Measurements from ENCODE around the gene CYP17A1. TPM values are rescaled to one million over a fixed set of nuclear protein-coding genes. Genes with fewer than 3 reads are reported as not detected.

The CYP17A1 gene
- total RNA-seq, 3 donors from 2014 or later: not detected

DNA sequence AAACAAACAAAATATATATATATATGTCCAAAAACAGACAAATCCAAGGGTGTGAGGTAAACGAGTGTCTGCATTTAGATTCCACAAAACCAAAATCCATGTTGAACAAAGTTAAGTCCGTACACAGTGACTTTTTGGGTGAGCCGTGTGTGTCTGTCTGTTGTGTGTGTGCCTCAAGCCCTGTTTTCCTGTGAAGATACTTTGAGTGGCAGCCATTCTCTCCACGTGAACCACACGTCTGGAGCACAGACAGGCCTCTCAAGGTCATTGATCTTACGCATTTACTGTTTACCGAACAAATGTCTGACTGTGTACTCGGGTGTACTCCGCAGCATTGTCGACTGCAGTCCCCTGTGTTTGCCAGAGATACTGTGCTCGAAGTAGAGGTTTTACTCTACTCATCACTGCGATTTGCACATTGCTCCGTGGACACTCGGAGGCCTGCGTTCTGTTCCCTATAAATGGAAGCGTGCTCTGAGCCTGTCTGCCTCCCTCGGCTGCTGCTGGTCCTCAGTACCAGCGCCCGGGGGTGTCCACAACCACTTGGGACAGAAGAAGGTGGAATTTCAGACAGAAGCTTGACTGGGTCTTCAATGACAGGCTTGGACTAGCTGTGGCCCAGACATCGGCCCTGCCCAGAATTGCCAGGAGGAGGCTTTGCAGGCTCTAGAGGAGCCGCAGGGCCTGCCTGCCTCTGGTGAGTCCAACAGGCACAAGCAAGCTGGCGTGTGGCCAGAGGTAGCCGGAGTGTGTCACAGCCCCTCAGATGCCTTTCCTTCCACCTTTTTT lies 22.1 kb downstream of the CYP17A1 start:
- TF ChIP-seq POLR2A (IDR thresholded peaks at IDR 0.05): no peak
- no peak for TF ChIP-seq POLR2AphosphoS5 (IDR thresholded peaks at IDR 0.05)
- TF ChIP-seq, protein P1, sequence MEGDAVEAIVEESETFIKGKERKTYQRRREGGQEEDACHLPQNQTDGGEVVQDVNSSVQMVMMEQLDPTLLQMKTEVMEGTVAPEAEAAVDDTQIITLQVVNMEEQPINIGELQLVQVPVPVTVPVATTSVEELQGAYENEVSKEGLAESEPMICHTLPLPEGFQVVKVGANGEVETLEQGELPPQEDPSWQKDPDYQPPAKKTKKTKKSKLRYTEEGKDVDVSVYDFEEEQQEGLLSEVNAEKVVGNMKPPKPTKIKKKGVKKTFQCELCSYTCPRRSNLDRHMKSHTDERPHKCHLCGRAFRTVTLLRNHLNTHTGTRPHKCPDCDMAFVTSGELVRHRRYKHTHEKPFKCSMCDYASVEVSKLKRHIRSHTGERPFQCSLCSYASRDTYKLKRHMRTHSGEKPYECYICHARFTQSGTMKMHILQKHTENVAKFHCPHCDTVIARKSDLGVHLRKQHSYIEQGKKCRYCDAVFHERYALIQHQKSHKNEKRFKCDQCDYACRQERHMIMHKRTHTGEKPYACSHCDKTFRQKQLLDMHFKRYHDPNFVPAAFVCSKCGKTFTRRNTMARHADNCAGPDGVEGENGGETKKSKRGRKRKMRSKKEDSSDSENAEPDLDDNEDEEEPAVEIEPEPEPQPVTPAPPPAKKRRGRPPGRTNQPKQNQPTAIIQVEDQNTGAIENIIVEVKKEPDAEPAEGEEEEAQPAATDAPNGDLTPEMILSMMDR (IDR thresholded peaks at IDR 0.05): no peak
- intact Hi-C loops (cut with DNase I; ENCODE audit: low total_unique reads): no loop called here
- H3K4me1 ChIP-seq: peaks cover 0 to 8% of the 10 kb centered on the region in 2 donors

DNA sequence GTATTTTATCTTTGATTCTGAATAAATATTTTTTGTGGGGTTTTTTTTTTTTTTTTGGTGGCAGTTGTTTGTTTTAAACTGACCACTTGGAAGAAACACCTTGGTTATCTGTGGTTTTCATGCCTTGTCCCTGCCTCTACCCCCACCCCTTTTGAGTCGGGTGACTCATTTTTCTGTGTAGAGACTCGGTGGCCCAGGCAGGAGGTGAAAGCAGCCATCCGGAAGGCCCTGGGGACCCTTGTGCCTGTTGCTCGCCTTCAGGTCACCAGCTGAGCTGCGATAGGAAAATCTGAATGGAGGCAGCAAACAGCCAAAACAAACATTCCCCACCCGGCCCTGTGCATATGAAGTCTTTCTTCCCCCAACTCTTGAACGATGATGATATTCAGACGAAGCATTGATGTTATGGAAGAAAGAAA lies 22.8 kb downstream of the CYP17A1 start:
- intact Hi-C loops (cut with DNase I; ENCODE audit: low total_unique reads): no loop called here
- H3K27ac ChIP-seq: peak overlapping the region; percentile 78 to 94

More for the DNA sequence above, 22.1 kb downstream of the CYP17A1 start:
- H3K27me3 ChIP-seq: no peaks in the 10 kb centered on the region
- no peak overlapping the region for H3K4me3 ChIP-seq
- no peaks in the 10 kb centered on the region for H3K9me3 ChIP-seq
- peak overlapping the region; percentile 78 to 94 for H3K27ac ChIP-seq
- DNase-seq (ENCODE audit: low spot score in 2 of 2): peak; percentile 36 to 57
- no peaks in the 10 kb centered on the region for H3K36me3 ChIP-seq

DNA sequence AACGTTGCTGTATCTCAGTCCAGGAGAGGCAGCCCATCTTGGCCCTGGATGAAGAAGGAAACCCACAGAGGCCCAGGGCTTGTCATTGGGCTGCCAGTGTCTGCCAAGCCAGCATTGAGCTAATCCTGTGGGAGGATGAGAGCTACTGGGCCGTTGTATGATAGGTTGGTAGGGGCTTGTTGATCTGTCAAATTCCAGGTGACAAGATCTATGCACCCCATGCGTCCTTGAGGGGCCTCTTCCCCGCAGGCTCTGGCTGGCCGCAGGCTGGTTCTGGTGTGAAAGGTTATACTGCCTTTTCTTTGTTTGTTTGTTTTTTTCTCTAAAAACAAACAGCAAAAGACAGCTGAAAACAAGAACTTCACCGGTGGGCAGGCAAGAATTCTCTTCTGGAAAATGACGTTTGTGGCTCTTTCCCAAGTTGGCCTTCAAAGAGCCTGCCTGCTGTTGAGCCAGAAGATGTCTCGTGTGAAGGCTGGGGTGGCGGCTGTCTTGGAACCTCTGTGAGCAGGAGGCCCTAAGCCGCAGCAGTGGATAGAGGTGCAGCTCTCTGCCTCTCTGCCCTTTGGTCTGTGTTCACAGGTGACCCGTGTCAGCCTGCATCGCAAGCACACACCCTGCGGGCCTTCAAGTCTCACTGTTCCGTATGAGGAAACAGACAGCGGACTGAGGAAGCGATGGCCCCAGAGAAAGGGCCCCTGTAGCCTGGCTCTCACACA lies 23.3 kb downstream of the CYP17A1 start:
- H3K27me3 ChIP-seq: no peaks in the 10 kb centered on the region
- H3K36me3 ChIP-seq: no peaks in the 10 kb centered on the region
- H3K4me1 ChIP-seq: peaks cover 0 to 8% of the 10 kb centered on the region in 2 donors
- peak; percentile 37 to 78 for DNase-seq (ENCODE audit: low spot score in 2 of 2)
- H3K9me3 ChIP-seq: no peaks in the 10 kb centered on the region
- no peak overlapping the region for H3K4me3 ChIP-seq
- peak overlapping the region; percentile 78 to 94 for H3K27ac ChIP-seq
- intact Hi-C loops (cut with DNase I; ENCODE audit: low total_unique reads): no loop called here
- TF ChIP-seq, protein P1 (IDR thresholded peaks at IDR 0.05): no peak
- TF ChIP-seq POLR2A (IDR thresholded peaks at IDR 0.05) (no peak), POLR2AphosphoS5 (IDR thresholded peaks at IDR 0.05) (no peak)

More for the DNA sequence above, 22.8 kb downstream of the CYP17A1 start:
- no peak for DNase-seq (ENCODE audit: low spot score in 2 of 2)
- no peaks in the 10 kb centered on the region for H3K27me3 ChIP-seq
- no peaks in the 10 kb centered on the region for H3K36me3 ChIP-seq
- H3K4me3 ChIP-seq: no peak overlapping the region
- TF ChIP-seq, protein P1 (IDR thresholded peaks at IDR 0.05): no peak
- no peak for TF ChIP-seq POLR2A (IDR thresholded peaks at IDR 0.05)
- TF ChIP-seq POLR2AphosphoS5 (IDR thresholded peaks at IDR 0.05): no peak
- no peaks in the 10 kb centered on the region for H3K9me3 ChIP-seq
- H3K4me1 ChIP-seq: peaks cover 0 to 8% of the 10 kb centered on the region in 2 donors

DNA sequence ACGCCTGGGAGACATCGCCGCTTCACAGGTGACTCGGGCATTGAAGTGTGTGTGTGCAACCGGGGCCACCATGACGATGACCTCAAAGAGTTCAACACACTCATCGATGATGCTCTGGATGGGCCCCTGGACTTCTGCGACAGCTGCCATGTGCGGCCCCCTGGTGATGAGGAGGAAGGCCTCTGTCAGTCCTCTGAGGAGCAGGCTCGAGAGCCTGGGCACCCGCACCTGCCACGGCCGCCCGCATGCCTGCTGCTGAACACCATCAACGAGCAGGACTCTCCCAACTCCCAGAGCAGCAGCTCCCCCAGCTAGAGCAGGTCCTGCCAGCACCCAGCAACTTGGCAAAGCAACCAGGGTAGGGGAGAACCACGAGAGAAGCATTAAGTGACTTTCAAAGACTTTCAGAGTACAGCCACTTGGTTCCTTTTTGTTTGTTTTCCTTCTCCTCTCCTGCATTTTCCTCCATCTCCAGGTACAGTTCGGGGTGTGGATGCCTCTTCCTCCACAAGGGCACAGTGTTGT lies 24.1 kb downstream of the CYP17A1 start:
- peaks cover 0 to 8% of the 10 kb centered on the region in 2 donors for H3K4me1 ChIP-seq
- H3K36me3 ChIP-seq: no peaks in the 10 kb centered on the region
- H3K27ac ChIP-seq: peak overlapping the region; percentile 78 to 94
- no peak overlapping the region for H3K4me3 ChIP-seq
- TF ChIP-seq POLR2AphosphoS5 (IDR thresholded peaks at IDR 0.05): no peak
- TF ChIP-seq, protein P1 (IDR thresholded peaks at IDR 0.05): no peak
- no peak for TF ChIP-seq POLR2A (IDR thresholded peaks at IDR 0.05)
- no peak for DNase-seq (ENCODE audit: low spot score in 2 of 2)
- H3K9me3 ChIP-seq: no peaks in the 10 kb centered on the region
- intact Hi-C loops (cut with DNase I; ENCODE audit: low total_unique reads): no loop called here
- no peaks in the 10 kb centered on the region for H3K27me3 ChIP-seq

Measured in breast epithelium (tissue), 4 donors.